HL-60 (cell line): ENCODE measurements around the gene KLK10.

Experiments used
- DNase-seq, 2 experiments: peaks; one replicate each; pipeline ENCODE4 v3.0.0-alpha.2; 2010 to 2020; ENCODE audit warnings: low read depth in 1 of 2, low spot score in 1 of 2
- H3K27ac ChIP-seq: fragments of 250-450 bp; sonication (Bioruptor Pico); replicated peaks from 2 replicates; pipeline ENCODE4 v1.5.1; 2020; ENCODE audit warnings: mild to moderate bottlenecking, moderate library complexity
- H3K27me3 ChIP-seq: fragments of 250-450 bp; sonication (Bioruptor Pico); 2 replicates; pipeline ENCODE4 v1.5.1; 2021; ENCODE audit warnings: mild to moderate bottlenecking, moderate library complexity; ENCODE audit not compliant: insufficient read depth, poor library complexity, severe bottlenecking
- H3K4me3 ChIP-seq: replicated peaks from 2 replicates; pipeline ENCODE4 v1.5.1; 2011; ENCODE audit warnings: mild to moderate bottlenecking, control low read depth, low read length; ENCODE audit not compliant: insufficient read depth
- CTCF ChIP-seq: IDR thresholded peaks from one replicate; pipeline ENCODE4 v1.5.1; 2011; ENCODE audit warnings: low read length, control low read depth, inconsistent platforms; ENCODE audit not compliant: insufficient read depth
- GABPA ChIP-seq: IDR thresholded peaks from 2 replicates; pipeline ENCODE4 v1.6.1; 2012; ENCODE audit warnings: low read depth
- POLR2AphosphoS5 ChIP-seq: IDR thresholded peaks from 2 replicates; pipeline ENCODE4 v1.6.1; 2012; ENCODE audit warnings: low read depth
- REST ChIP-seq: IDR thresholded peaks from 2 replicates; pipeline ENCODE4 v1.6.1; 2012; ENCODE audit warnings: low read depth; ENCODE audit not compliant: insufficient replicate concordance
- SPI1 ChIP-seq: IDR thresholded peaks from 2 replicates; pipeline ENCODE4 v1.6.1; 2012; ENCODE audit warnings: low read depth, mild to moderate bottlenecking, borderline replicate concordance

KLK10 gene

DNA sequence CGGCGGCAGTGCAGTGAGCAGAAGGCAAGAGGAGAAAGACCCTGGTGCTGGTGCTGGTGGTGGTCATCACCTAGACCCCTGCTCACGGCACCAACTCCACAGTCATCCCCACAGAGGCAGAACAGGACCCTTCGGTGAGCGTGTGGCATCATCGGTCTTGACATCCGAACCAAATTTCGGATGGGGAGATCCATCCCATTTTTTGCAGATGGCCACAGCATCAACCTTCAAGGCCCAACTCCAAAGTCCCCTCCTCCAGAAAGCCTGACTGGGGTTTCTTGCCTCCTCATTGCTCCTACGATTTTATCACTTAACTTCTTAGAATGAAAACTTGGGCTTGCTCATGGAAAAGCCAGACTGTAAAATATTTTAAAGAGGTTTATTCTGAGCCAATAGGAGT is 24.0 kb upstream of the KLK10 start:
- DNase-seq, result no peak
- Histone ChIP-seq H3K27me3 (peaks cover 6% of the 10 kb centered on the region), H3K4me3 (no peak overlapping the region), H3K27ac (no peak overlapping the region)
- TF ChIP-seq CTCF, result no peak
- TF ChIP-seq GABPA, result no peak
- TF ChIP-seq REST, result no peak
- TF ChIP-seq POLR2AphosphoS5, result no peak
- no peak for TF ChIP-seq SPI1

- Histone ChIP-seq H3K27me3 (no peaks in the 10 kb centered on the region), H3K27ac (no peak overlapping the region), H3K4me3 (no peak overlapping the region)
- TF ChIP-seq POLR2AphosphoS5 (no peak), GABPA (no peak), REST (no peak), CTCF (no peak), SPI1 (no peak)
- DNase-seq, result no peak
Observed at GRCh38 chr19:51040151-51040550, 20.6 kb upstream of the KLK10 start.

GRCh38 chr19:51036519-51036918 is 17.0 kb upstream of the KLK10 start:
- Histone ChIP-seq H3K4me3 (no peak overlapping the region), H3K27ac (no peak overlapping the region), H3K27me3 (no peaks in the 10 kb centered on the region)
- TF ChIP-seq CTCF (no peak), SPI1 (no peak), REST (no peak)
- no peak for DNase-seq
